Umbilical cord (tissue), 2 donors: ENCODE results near the gene MYG1. TPM values are rescaled to one million over a fixed set of nuclear protein-coding genes. Genes with fewer than 3 reads are reported as not detected.

ENCODE experiments used
- DNase-seq: peaks from one replicate; pipeline ENCODE4 v3.0.0-alpha.2; 2015; ENCODE audit warnings: low spot score
- total RNA-seq: library from RNA; depleted of rRNA; stranded (reverse); fragments of >200 nt; gene quantifications from one replicate; pipeline ENCODE4 v1.2.3, GENCODE V29; 2014; ENCODE audit warnings: low replicate concordance; ENCODE audit not compliant: insufficient read depth

The MYG1 gene
- total RNA-seq, 1 donor from 2014 or later, result 17.8 TPM

GRCh38 chr12:53353257-53353655 lies 53.8 kb downstream of the MYG1 start:
- DNase-seq, result no peak

GRCh38 chr12:53355121-53355520 lies 55.6 kb downstream of the MYG1 start:
- no peak for DNase-seq

Other genes starting within 250 kb of the MYG1 start
- 39.7 TPM for gene TNS2, start 249.6 kb upstream of the MYG1 start, total RNA-seq
- 14.2 TPM for gene SPRYD3, start 220.3 kb upstream of the MYG1 start, total RNA-seq
- gene IGFBP6, start 202.0 kb upstream of the MYG1 start, total RNA-seq, result 112 TPM
- not detected for gene SOAT2, start 196.2 kb upstream of the MYG1 start, total RNA-seq
- gene ZNF740, start 119.0 kb upstream of the MYG1 start, total RNA-seq, result 14.9 TPM
- gene CSAD, start 118.8 kb upstream of the MYG1 start, total RNA-seq, result 11.1 TPM
- not detected for gene ITGB7, start 92.4 kb upstream of the MYG1 start, total RNA-seq
- 5.8 TPM for gene RARG, start 67.5 kb upstream of the MYG1 start, total RNA-seq
- gene ESPL1, start 31.4 kb upstream of the MYG1 start, total RNA-seq, result 8.4 TPM
- 454 TPM for gene PFDN5, start 4.2 kb upstream of the MYG1 start, total RNA-seq
- gene AAAS, start 21.9 kb downstream of the MYG1 start, total RNA-seq, result 38.3 TPM
- gene SP7, start 36.7 kb downstream of the MYG1 start, total RNA-seq, result 0.24 TPM
- 28.6 TPM for gene SP1, start 80.5 kb downstream of the MYG1 start, total RNA-seq
- not detected for gene AMHR2, start 124.2 kb downstream of the MYG1 start, total RNA-seq
- 26.0 TPM for gene PRR13, start 142.0 kb downstream of the MYG1 start, total RNA-seq
- 284 TPM for gene PCBP2, start 152.4 kb downstream of the MYG1 start, total RNA-seq
- 10.8 TPM for gene MAP3K12, start 199.8 kb downstream of the MYG1 start, total RNA-seq
- 21.7 TPM for gene TARBP2, start 201.6 kb downstream of the MYG1 start, total RNA-seq
- gene NPFF, start 207.8 kb downstream of the MYG1 start, total RNA-seq, result not detected